Kidney capillary endothelial cell (primary cell): ENCODE results near the gene KCNS1.

Experiments
- DNase-seq: peaks from one replicate; pipeline ENCODE4 v3.0.0-alpha.2; 2018; ENCODE audit warnings: low spot score

KCNS1 gene

DNA sequence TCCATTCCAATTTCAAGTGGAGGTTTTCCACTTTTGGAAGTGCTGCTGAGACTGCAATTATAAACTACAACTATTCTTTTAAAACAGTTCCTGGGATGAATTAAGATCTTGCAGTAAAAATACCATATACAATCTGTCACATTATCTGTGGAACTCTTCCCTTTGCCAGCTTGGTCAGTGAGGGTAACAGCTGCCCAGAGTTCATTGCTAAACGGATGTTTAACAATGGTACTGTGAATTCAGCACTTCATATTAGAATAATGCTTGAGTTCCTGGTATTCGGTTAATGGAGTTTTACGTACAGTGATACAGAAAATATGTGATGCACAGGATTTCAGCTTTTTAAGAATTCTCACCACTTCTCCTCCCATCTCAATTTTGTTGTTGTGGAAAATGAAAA lies 51.5 kb downstream of the KCNS1 start:
- DNase-seq: no peak

GRCh38 chr20:45047581-45048119 lies 53.3 kb downstream of the KCNS1 start:
- no peak for DNase-seq

DNA sequence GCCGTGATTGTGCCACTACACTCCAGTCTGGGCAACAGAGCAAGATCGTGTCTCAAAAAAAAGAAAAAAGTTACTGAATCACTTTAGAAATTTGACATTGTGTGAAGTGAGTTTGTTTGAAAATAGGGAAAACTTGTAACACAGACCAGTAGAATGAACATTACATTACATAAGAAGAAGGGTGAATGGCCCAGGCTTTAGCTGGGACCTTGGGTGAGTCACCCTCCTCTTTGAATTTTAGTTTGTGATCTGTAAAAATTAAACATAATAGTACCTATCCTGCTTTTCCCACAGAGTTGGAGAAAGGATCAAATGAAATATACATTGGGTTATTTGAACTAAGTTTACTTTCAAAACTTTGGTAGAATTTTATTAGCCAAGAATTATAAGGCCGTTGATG lies 56.3 kb downstream of the KCNS1 start:
- no peak for DNase-seq

- DNase-seq: peak; percentile 65
Observed at GRCh38 chr20:45044084-45044573, 56.8 kb downstream of the KCNS1 start.

DNA sequence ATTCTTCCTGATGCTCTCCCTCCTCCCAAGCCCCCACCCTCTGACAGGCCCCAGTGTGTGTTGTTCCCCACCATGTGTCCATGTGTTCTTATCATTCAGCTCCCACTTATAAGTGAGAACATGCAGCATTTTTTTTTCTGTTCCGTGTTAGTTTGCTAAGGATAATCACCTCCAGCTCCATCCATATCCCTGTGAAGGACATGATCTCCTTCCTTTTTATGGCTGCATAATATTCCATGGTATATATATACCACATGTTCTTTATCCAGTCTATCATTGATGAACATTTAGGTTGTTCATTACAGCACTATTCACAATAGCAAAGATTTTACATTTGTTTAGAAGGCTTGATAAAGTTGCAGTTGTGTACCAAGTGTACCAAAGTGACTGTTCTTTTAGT lies 57.9 kb downstream of the KCNS1 start:
- no peak for DNase-seq
